ENCODE measurements around the gene HOXA10.

Gene HOXA10

DNA sequence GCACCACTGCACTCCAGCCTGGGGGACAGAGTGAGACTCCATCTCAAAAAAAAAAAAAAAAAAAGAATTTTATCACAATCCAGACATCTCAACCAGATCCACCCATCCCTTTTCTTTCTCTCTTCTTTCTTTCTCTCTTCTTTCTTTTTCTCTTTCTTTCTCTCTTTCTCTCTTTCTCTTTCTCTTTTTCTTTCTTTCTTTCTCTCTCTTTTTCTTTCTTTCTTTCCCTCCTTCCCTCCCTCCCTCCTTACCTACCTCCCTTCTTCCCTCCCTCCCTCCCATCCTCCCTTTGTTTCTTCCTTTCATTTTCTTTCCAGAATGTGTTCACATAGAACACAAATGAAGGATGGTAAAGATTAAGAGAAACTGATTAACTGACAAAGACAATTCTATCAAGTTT lies 43.8 kb upstream of the HOXA10 start:
- no peak overlapping the region for H2AFZ ChIP-seq (ENCODE audit: low read depth)
- no peaks in the 10 kb centered on the region for H3K79me2 ChIP-seq (ENCODE audit: insufficient read depth, low read depth)
- H3K36me3 ChIP-seq (ENCODE audit: insufficient read depth): no peaks in the 10 kb centered on the region
- no peak overlapping the region for H3K4me3 ChIP-seq (IDR thresholded peaks at IDR 0.05; ENCODE audit: insufficient read depth, low read depth, low read length)
- H3K4me1 ChIP-seq (ENCODE audit: low read depth, poor library complexity, severe bottlenecking): peaks cover 9% of the 10 kb centered on the region
- TF ChIP-seq, protein P1, sequence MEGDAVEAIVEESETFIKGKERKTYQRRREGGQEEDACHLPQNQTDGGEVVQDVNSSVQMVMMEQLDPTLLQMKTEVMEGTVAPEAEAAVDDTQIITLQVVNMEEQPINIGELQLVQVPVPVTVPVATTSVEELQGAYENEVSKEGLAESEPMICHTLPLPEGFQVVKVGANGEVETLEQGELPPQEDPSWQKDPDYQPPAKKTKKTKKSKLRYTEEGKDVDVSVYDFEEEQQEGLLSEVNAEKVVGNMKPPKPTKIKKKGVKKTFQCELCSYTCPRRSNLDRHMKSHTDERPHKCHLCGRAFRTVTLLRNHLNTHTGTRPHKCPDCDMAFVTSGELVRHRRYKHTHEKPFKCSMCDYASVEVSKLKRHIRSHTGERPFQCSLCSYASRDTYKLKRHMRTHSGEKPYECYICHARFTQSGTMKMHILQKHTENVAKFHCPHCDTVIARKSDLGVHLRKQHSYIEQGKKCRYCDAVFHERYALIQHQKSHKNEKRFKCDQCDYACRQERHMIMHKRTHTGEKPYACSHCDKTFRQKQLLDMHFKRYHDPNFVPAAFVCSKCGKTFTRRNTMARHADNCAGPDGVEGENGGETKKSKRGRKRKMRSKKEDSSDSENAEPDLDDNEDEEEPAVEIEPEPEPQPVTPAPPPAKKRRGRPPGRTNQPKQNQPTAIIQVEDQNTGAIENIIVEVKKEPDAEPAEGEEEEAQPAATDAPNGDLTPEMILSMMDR (conservative IDR thresholded peaks at IDR 0.05; ENCODE audit: low read depth, low read length): no peak
- no peaks in the 10 kb centered on the region for H4K20me1 ChIP-seq (ENCODE audit: insufficient read depth)
- no peak overlapping the region for H3K27ac ChIP-seq
- no peaks in the 10 kb centered on the region for H3K27me3 ChIP-seq (ENCODE audit: insufficient read depth, low read depth)
- H3K4me2 ChIP-seq: no peak overlapping the region
- no peak overlapping the region for H3K9ac ChIP-seq

DNA sequence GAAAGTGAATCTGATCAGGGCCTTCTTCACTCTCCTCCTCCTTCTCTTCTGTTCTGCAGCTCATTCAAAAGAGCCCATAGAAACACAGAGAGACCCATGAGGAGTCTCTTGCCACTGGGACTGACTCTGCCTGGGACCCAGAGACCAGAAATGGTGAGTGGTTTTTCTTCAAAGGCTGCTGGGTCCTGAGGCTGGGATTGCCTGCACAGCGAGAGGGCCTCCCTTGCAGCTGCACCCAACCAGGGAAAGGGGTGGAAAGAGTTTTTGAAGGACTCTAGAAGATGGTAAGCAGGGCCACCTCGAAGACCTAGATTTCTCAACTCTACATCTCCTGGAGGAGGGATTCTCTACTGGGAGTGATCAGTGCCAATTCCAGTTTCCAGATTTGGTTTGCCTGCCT lies 41.2 kb upstream of the HOXA10 start:
- no peaks in the 10 kb centered on the region for H3K4me1 ChIP-seq (ENCODE audit: low read depth, poor library complexity, severe bottlenecking)
- no peak overlapping the region for H2AFZ ChIP-seq (ENCODE audit: low read depth)
- no peaks in the 10 kb centered on the region for H4K20me1 ChIP-seq (ENCODE audit: insufficient read depth)
- H3K4me3 ChIP-seq (IDR thresholded peaks at IDR 0.05; ENCODE audit: insufficient read depth, low read depth, low read length): no peak overlapping the region
- H3K27ac ChIP-seq: no peak overlapping the region
- no peaks in the 10 kb centered on the region for H3K79me2 ChIP-seq (ENCODE audit: insufficient read depth, low read depth)
- no peak overlapping the region for H3K4me2 ChIP-seq
- H3K27me3 ChIP-seq (ENCODE audit: insufficient read depth, low read depth): no peaks in the 10 kb centered on the region
- H3K9ac ChIP-seq: no peak overlapping the region
- TF ChIP-seq, protein P1 (conservative IDR thresholded peaks at IDR 0.05; ENCODE audit: low read depth, low read length): no peak
- H3K36me3 ChIP-seq (ENCODE audit: insufficient read depth): no peaks in the 10 kb centered on the region

DNA sequence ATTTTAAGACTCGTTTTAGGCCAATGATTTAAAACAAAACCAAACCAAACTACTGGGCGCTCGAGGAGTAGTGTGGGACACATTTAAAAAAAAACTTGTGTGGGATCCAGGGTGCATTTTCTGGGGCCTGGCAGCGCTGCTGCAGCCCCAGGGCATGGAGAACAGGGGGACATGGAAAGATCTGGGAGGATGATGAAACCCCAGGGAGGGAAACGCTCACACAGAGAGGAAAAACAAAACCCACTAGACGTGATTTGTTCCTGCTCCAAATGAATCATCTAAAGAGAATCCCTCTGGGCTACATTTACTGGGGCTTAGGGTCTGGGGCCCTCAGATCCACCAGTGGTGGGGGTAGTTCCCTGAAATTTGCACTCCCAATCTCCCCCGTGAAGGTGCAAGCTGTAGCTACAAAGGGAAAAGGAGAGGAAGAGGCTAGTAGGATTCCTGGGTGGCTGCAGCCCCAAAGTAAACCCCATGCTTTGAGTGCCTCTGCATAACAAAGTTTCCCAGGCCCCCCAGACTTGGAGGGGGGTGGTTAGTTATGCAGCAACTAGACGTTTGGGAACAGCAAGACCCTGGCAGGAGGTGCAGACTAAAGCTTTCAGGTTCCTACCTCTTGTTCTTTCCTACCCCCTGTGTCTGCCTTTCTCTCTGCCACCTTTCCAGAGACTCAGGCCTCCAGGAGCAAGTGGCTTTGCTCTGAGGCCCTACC lies 40.3 kb upstream of the HOXA10 start:
- Histone ChIP-seq H3K9ac (no peak overlapping the region), H3K4me2 (no peak overlapping the region), H3K27ac (no peak overlapping the region), H3K4me1 (ENCODE audit: low read depth, poor library complexity, severe bottlenecking) (no peaks in the 10 kb centered on the region), H3K4me3 (IDR thresholded peaks at IDR 0.05; ENCODE audit: insufficient read depth, low read depth, low read length) (no peak overlapping the region), H4K20me1 (ENCODE audit: insufficient read depth) (no peaks in the 10 kb centered on the region), H3K36me3 (ENCODE audit: insufficient read depth) (no peaks in the 10 kb centered on the region), H3K79me2 (ENCODE audit: insufficient read depth, low read depth) (no peaks in the 10 kb centered on the region), H2AFZ (ENCODE audit: low read depth) (no peak overlapping the region), H3K27me3 (ENCODE audit: insufficient read depth, low read depth) (no peaks in the 10 kb centered on the region)
- TF ChIP-seq, protein P1 (conservative IDR thresholded peaks at IDR 0.05; ENCODE audit: low read depth, low read length): no peak

DNA sequence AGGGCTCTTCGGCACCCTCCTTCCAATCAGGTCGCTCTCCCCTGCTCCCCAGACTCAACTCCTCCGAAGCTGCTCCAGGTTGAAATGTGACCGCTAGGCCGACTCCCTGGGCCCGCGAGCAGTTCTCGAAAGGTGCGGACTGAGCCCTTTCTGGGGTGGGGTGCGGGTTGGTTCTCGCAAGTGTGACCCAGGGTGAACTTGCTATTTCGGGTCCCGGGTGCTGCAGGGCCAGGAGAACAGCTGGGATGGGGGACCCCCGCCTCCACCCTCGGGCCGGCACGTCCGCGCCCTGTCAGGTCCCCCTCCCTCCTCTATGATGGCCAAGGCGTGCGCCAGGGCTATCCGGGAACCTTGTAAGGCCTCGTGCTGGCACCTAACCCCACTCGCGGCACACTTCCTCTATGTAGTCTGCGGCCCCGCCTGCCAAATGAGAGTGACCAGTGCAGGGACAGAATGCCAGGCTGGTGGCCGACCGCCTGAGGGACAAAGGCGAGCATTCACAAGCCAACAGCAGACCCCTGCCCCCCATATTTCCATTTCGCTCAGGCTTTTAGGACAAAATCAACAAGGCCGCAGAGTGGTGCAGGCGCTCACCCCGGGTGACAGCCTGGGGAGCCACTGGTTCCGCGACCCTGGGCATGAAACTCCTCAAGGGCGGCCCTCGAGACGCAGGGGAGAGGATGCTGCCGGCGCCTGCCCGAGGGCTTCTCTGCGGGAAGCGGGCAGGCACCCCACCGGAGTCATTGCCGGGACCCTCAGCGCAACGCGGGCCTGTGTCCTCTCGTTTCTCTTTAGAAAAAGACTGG lies 39.5 kb upstream of the HOXA10 start:
- no peaks in the 10 kb centered on the region for H3K36me3 ChIP-seq (ENCODE audit: insufficient read depth)
- no peaks in the 10 kb centered on the region for H3K27me3 ChIP-seq (ENCODE audit: insufficient read depth, low read depth)
- no peak overlapping the region for H2AFZ ChIP-seq (ENCODE audit: low read depth)
- H3K9ac ChIP-seq: no peak overlapping the region
- no peaks in the 10 kb centered on the region for H3K4me1 ChIP-seq (ENCODE audit: low read depth, poor library complexity, severe bottlenecking)
- no peak overlapping the region for H3K4me3 ChIP-seq (IDR thresholded peaks at IDR 0.05; ENCODE audit: insufficient read depth, low read depth, low read length)
- TF ChIP-seq, protein P1 (conservative IDR thresholded peaks at IDR 0.05; ENCODE audit: low read depth, low read length): no peak
- H3K4me2 ChIP-seq: no peak overlapping the region
- H3K27ac ChIP-seq: no peak overlapping the region
- H3K79me2 ChIP-seq (ENCODE audit: insufficient read depth, low read depth): no peaks in the 10 kb centered on the region
- H4K20me1 ChIP-seq (ENCODE audit: insufficient read depth): no peaks in the 10 kb centered on the region
